ENCODE data around the gene PRRX1.

Gene PRRX1

GRCh38 chr1:170723518-170723917 is 59.6 kb downstream of the PRRX1 start:
- no peak for DNase-seq

DNA sequence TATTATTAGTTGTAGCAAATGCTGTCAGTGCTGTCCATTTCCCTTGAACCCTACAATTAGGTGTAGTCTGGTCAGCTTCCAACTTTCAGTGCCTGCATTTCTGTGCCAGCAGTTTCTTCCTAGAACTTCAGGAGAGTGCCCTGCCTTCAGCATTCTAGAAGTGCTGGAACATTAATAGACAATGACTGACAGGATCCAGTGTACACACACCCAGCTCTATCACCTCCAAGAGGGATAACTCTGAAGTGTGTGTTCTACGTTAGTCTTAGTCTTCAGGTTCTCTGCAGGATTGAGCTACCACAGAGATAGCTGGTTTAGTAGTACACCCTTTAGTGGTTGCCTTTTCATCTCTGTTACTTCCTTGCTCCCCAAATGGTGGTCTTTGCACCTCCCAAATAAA is 61.4 kb downstream of the PRRX1 start:
- no peak for DNase-seq

DNA sequence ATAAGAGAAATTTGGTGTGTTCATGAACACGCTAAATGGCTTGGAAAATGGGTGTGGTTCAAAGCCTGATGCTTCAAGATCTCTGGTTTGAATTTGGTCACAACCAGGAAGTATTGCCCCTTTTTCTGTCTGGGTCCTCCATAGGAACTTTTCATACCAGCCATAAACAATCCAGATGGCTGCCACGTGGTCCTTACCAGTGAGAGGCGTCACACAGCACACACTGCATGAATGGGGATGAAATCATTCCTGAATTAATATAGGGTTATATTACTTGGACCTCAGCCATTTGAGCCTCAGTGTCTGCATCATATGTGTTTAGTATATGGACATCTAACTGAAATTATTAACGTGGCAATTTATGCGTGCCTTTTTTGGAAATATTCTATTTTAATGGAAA is 64.0 kb downstream of the PRRX1 start:
- DNase-seq = no peak

- no peak for DNase-seq
Observed at GRCh38 chr1:170729225-170730002, 65.5 kb downstream of the PRRX1 start.

DNA sequence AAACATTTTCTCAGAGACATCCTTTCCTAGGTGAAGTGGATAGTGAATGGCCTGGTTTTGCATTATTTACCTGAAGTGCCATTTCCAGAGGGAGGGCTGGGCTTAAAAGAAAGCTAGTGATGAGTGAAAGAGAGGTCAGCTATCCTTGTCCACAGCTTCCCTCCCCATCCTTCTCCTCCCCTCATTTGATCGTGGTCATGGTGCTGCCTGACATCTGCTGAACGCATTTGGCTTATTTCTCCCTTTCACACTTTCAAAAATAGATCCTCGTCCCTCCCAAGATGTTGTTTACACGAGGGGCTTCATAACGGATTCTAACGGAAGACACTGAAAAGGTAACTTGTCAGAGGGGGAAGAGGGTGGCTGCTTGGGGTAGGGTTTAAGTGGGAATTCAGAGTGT is 66.1 kb downstream of the PRRX1 start:
- no peak for DNase-seq

DNA sequence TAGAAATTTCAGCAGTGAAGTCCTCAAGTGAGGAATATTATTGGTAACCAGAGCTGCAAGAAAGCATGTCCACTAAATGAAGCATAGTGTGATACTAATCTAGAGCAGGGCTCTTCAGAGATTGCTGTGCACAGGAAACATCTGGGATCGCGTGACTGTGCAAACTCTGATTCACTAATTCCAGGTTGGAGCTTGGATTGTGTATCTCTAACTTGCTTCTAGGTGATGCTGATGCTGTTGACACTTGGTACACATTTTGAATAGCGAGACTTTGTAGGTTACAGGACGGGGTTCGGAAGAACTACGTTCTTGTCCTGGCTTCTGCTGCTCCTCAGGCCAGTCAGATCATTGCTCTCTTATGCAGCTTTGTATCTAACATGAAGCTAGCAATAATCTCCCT is 66.5 kb downstream of the PRRX1 start:
- no peak for DNase-seq

DNA sequence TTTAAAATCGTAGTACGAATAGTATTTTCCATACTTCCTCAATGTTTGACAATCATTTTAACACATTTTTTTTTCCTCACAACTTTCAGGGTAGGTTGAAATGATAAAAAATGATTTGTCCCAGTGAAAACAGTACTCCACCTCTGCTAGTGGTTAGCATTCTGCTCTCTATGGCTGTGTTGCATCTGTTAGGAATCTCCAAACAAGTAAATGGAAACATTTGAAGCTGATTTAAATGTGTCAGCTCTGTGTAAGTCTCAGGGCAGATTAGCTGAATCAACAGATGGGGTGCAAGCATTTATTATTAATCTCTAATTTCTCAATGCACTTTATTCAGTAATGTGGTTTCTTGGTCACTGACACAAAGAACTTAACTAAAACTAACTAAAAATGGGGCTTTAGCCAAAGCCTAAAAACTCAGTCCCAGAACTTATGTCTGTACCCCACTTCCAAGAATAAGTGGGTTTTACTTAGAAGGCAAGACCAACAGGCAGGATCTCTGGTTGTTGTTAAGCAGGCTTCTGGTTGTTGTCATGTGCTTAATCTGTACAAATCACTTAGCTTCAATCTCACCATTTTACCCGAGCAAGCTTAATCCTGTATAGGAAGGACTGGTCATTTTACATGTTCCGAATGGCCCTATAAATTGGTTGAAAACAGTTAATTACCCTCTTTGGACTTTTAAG is 67.8 kb downstream of the PRRX1 start:
- DNase-seq = no peak

DNA sequence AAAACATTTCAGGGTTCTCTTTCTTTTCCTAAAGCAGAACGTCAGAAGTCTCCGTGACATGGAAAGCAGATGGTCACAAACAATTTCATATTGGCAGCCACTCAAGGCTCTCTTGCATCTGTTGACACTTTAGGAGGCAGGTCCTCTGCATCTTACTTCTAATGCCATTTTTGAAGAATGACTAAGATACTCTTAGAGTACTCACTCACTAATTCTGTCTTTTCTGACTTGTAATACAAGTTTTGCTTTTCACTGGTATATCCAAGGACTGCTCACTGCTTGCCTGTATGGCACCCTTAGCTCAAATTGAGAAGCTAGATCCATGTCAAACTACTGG is 68.3 kb downstream of the PRRX1 start:
- peak; percentile 21 for DNase-seq

DNA sequence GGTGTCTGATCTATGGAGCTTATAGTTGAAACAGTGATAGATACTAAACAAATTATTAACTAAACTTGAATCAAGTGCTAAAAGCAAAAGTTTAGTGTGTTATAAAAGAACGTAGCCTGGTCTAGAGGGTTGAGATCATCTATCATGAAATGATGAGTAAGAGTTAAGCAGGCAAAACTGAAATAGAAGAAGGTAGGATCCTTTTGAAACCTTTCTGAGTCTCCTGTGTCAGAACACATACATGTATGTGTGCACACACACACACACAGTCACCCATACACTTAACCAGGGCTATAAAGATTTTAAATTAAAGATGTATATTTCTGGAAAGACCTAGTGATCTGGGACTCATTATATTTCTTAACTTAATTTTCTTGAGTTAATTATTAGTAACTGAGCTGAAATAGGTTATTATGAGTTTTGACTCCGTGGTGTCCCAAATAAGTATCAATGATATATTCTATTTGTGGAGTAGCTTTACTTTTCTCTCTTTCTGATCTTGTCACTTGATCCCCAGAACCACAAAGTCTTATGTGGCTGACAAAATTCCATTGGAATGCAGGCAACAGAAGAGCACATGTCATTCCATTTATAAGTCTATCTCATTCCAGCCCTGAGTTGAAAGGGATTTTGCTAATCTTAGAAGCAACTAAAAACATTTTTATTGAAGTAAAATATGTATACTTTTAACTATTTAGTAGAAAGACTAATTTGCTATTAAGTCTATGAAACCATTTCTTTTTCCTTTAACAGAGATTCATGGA is 70.7 kb downstream of the PRRX1 start:
- DNase-seq = peak; percentile 37

DNA sequence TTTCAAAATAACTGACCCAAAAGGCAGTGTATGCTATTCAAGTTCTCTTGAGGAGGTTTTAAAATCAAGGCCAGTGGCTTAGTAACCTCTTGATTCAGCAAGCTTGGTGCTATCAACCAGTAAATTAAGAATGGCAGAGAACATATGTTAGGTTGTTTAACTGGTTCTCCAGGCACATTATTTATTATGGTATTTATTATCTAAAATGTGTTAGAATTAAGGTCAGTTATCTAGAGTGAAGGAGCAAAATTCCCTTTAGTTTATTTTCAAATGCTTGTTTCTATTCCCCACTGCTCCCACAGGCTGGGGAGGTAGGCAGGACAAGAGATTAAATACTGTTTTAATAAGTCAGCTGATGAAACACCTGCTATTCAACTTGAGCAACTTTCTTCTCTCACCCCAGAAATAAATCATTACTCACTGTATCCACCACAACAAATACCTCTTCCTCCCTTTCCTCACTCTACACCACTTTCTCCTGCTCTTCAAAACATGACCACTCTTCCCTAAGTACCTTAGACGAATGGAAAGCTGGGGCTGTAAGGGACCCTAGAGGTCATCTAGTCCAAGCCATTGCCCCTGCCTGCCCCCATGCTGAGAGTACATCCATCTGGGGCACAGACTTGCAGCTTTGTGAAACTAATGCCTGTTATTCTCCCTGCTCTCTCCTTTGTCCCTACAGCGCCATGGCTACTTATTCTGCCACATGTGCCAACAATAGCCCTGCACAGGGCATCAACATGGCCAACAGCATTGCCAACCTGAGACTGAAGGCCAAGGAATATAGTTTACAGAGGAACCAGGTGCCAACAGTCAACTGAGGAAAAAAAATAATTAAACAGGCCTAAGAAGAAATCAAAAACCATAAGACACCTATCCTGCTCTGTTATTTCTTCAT is 71.7 kb downstream of the PRRX1 start:
- no peak for DNase-seq

DNA sequence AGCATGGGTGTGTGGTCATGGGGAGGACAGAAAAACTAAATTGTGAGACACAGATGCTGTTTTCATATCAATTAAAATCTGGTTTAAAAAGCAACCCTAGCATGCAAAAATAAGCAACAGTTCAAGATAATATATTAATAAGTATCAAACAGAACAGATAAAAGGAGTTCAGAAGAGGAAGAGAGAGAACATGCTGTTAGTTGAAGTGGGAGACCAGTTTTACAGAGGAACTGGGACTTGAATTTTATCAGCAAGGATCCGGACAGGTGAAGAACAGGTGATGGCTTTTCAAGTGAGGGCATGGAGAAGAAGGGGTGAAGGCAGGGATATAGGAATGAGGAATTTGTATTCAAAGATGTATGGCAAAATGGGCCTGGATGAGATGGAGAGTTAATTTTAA is 75.9 kb downstream of the PRRX1 start:
- DNase-seq = no peak

GRCh38 chr1:170741678-170742077 is 77.7 kb downstream of the PRRX1 start:
- no peak for DNase-seq

- no peak for DNase-seq
Observed at GRCh38 chr1:170742600-170742999, 78.7 kb downstream of the PRRX1 start.

DNA sequence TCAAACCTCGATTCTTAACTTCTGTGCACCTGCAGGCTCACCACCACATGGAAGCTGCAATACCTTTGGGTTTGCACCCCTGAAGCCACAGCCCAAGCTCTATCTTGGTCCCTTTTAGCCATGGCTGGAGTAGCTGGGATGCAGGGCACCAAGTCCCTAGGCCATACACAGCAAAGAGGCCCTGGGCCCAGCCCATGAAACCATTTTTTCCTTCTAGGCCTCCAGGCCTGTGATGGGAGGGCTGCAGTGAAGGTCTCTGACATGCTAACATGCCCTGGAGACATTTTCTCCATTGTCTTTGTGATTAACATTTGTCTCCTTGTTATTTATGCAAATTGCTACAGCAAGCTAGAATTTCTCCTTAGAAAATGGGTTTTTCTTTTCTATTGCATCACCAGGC is 79.2 kb downstream of the PRRX1 start:
- DNase-seq = no peak

- no peak for DNase-seq
Observed at GRCh38 chr1:170749549-170749948, 85.6 kb downstream of the PRRX1 start.

GRCh38 chr1:170749959-170750358 is 86.0 kb downstream of the PRRX1 start:
- no peak for DNase-seq

- DNase-seq = no peak
Observed at GRCh38 chr1:170755795-170756194, 91.9 kb downstream of the PRRX1 start.

- no peak for DNase-seq
Observed at GRCh38 chr1:170758992-170759391, 95.1 kb downstream of the PRRX1 start.

DNA sequence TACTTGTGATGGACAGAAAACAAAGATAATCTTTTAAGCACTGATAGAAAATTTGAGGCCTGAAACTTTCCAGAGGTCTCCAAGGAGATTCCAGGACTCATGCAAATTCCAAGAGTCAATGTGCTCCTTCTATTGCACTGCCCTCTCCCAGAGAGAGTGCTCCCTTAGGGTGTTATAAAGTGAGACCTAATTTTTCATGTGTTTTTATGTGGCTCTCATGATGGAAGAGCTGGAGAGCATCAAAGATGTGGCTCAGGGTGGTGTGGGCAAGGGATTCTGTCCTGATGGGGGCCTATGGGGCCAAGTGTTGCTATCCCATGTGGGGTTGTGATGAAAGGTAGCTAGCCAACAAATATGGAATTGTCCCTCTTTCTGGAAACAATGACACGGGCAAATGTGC is 101.3 kb downstream of the PRRX1 start:
- DNase-seq = no peak

DNA sequence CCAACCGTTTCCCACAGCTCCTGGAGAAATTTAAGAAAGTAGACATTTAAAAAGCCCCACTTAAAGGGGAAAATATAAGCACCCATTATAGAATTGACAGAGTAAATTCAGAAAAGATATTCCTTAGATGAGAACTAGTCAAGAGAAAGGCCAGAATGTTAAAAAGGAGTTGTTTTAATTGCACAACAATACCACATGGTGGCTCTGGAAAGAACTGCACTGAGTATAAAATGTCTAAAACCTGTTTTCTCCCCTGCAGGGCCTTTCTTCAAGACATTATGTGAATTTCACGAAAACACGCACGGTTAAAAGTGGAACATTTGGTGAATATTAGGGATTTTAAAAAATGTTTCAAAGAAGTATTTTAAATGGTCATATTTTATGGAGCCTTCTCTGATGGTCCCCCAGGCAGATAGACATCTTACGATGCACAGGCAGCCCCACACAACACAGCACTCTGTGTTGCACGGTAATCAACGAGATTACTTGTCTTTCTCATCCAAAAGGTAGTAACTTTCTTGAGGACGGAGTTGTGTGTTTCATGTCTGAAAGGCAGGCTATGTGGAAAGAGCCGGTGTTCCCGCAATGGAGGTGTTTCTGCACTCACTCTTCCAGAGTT is 101.9 kb downstream of the PRRX1 start:
- DNase-seq = no peak

GRCh38 chr1:170768929-170769328 is 105.0 kb downstream of the PRRX1 start:
- DNase-seq = no peak

GRCh38 chr1:170769691-170770090 is 105.8 kb downstream of the PRRX1 start:
- no peak for DNase-seq

GRCh38 chr1:170770254-170770653 is 106.3 kb downstream of the PRRX1 start:
- no peak for DNase-seq
